SK-N-MC (cell line): ENCODE data around the gene CALCOCO2.

Experiments used
- EZH2 ChIP-seq: fragments of 200-600 bp; sonication (generic); IDR thresholded peaks from one replicate; pipeline ENCODE4 v1.6.1; 2017; ENCODE audit warnings: antibody characterized with exemption
- FOXP2 ChIP-seq: optimal IDR thresholded peaks from 2 replicates; pipeline ENCODE3; 2011; ENCODE audit warnings: mild to moderate bottlenecking, moderate library complexity; ENCODE audit not compliant: insufficient read depth; ENCODE audit errors: extremely low read length, control extremely low read depth
- POLR2AphosphoS5 ChIP-seq: IDR thresholded peaks from 2 replicates; pipeline ENCODE4 v1.6.1; 2012; ENCODE audit warnings: mild to moderate bottlenecking, low read depth, low read length, borderline replicate concordance

- TF ChIP-seq POLR2AphosphoS5, result no peak
- TF ChIP-seq EZH2, result no peak
- TF ChIP-seq FOXP2, result no peak
Observed at GRCh38 chr17:48893646-48894508, 63.0 kb downstream of the CALCOCO2 start.
